ENCODE data around the gene GPR142.

The GPR142 gene

GRCh38 chr17:74335529-74336062 lies 31.7 kb upstream of the GPR142 start:
- DNase-seq (ENCODE audit: low spot score in 2 of 2) (no peak), ATAC-seq (replicated peaks; ENCODE audit: extremely low read depth, poor library complexity, severe bottlenecking) (no peak)
- Mint-ChIP-seq H3K27me3 (no peaks in the 10 kb centered on the region), H3K4me3 (no peak overlapping the region), H3K36me3 (ENCODE audit: insufficient read depth) (no peaks in the 10 kb centered on the region), H3K27ac (ENCODE audit: low read depth) (no peak overlapping the region), H3K4me1 (no peaks in the 10 kb centered on the region), H3K9me3 (no peaks in the 10 kb centered on the region)

- DNase-seq (ENCODE audit: low spot score in 2 of 2) = no peak
- Mint-ChIP-seq H3K4me1 (no peaks in the 10 kb centered on the region), H3K27ac (ENCODE audit: low read depth) (no peak overlapping the region), H3K36me3 (ENCODE audit: insufficient read depth) (peaks cover 2% of the 10 kb centered on the region), H3K4me3 (no peak overlapping the region), H3K27me3 (no peaks in the 10 kb centered on the region), H3K9me3 (no peaks in the 10 kb centered on the region)
- no peak for ATAC-seq (replicated peaks; ENCODE audit: extremely low read depth, poor library complexity, severe bottlenecking)
Observed at GRCh38 chr17:74336307-74336706, 31.0 kb upstream of the GPR142 start.

GRCh38 chr17:74337834-74338500 lies 29.3 kb upstream of the GPR142 start:
- Mint-ChIP-seq H3K9me3 (no peaks in the 10 kb centered on the region), H3K36me3 (ENCODE audit: insufficient read depth) (peaks cover 2% of the 10 kb centered on the region), H3K27ac (ENCODE audit: low read depth) (no peak overlapping the region), H3K4me1 (no peaks in the 10 kb centered on the region), H3K27me3 (no peaks in the 10 kb centered on the region), H3K4me3 (no peak overlapping the region)
- no peak for DNase-seq (ENCODE audit: low spot score in 2 of 2)
- no peak for ATAC-seq (replicated peaks; ENCODE audit: extremely low read depth, poor library complexity, severe bottlenecking)

GRCh38 chr17:74339537-74340195 lies 27.6 kb upstream of the GPR142 start:
- Mint-ChIP-seq H3K27ac (ENCODE audit: low read depth) (no peak overlapping the region), H3K4me3 (no peak overlapping the region), H3K9me3 (no peaks in the 10 kb centered on the region), H3K36me3 (ENCODE audit: insufficient read depth) (peaks cover 2% of the 10 kb centered on the region), H3K4me1 (no peaks in the 10 kb centered on the region), H3K27me3 (peaks cover 3% of the 10 kb centered on the region)
- DNase-seq (ENCODE audit: low spot score in 2 of 2) = no peak
- ATAC-seq (replicated peaks; ENCODE audit: extremely low read depth, poor library complexity, severe bottlenecking) = no peak

GRCh38 chr17:74340470-74341023 lies 26.8 kb upstream of the GPR142 start:
- DNase-seq (ENCODE audit: low spot score in 2 of 2) (no peak), ATAC-seq (replicated peaks; ENCODE audit: extremely low read depth, poor library complexity, severe bottlenecking) (no peak)
- no peaks in the 10 kb centered on the region for H3K4me1 Mint-ChIP-seq
- H3K4me3 Mint-ChIP-seq = no peak overlapping the region
- H3K27me3 Mint-ChIP-seq = peaks cover 12% of the 10 kb centered on the region
- no peak overlapping the region for H3K27ac Mint-ChIP-seq (ENCODE audit: low read depth)
- no peaks in the 10 kb centered on the region for H3K9me3 Mint-ChIP-seq
- H3K36me3 Mint-ChIP-seq (ENCODE audit: insufficient read depth) = peaks cover 2% of the 10 kb centered on the region

- H3K27ac Mint-ChIP-seq (ENCODE audit: low read depth) = no peak overlapping the region
- no peaks in the 10 kb centered on the region for H3K4me1 Mint-ChIP-seq
- DNase-seq (ENCODE audit: low spot score in 2 of 2) = no peak
- no peaks in the 10 kb centered on the region for H3K9me3 Mint-ChIP-seq
- no peak overlapping the region for H3K4me3 Mint-ChIP-seq
- peaks cover 13% of the 10 kb centered on the region for H3K27me3 Mint-ChIP-seq
- peaks cover 2% of the 10 kb centered on the region for H3K36me3 Mint-ChIP-seq (ENCODE audit: insufficient read depth)
- ATAC-seq (replicated peaks; ENCODE audit: extremely low read depth, poor library complexity, severe bottlenecking) = no peak
Observed at GRCh38 chr17:74342224-74342623, 25.1 kb upstream of the GPR142 start.

- ATAC-seq (replicated peaks; ENCODE audit: extremely low read depth, poor library complexity, severe bottlenecking) (no peak), DNase-seq (ENCODE audit: low spot score in 2 of 2) (no peak)
- Mint-ChIP-seq H3K27me3 (peaks cover 20% of the 10 kb centered on the region), H3K4me3 (no peak overlapping the region), H3K36me3 (ENCODE audit: insufficient read depth) (peaks cover 2% of the 10 kb centered on the region), H3K4me1 (no peaks in the 10 kb centered on the region), H3K27ac (ENCODE audit: low read depth) (no peak overlapping the region), H3K9me3 (no peaks in the 10 kb centered on the region)
Observed at GRCh38 chr17:74343121-74343520, 24.2 kb upstream of the GPR142 start.

- Mint-ChIP-seq H3K27me3 (peaks cover 26% of the 10 kb centered on the region), H3K9me3 (no peaks in the 10 kb centered on the region), H3K4me3 (no peak overlapping the region), H3K27ac (ENCODE audit: low read depth) (no peak overlapping the region), H3K36me3 (ENCODE audit: insufficient read depth) (peaks cover 2% of the 10 kb centered on the region), H3K4me1 (no peaks in the 10 kb centered on the region)
- DNase-seq (ENCODE audit: low spot score in 2 of 2) = no peak
- ATAC-seq (replicated peaks; ENCODE audit: extremely low read depth, poor library complexity, severe bottlenecking) = no peak
Observed at GRCh38 chr17:74343526-74344284, 23.6 kb upstream of the GPR142 start.

GRCh38 chr17:74344658-74345057 lies 22.6 kb upstream of the GPR142 start:
- Mint-ChIP-seq H3K4me3 (no peak overlapping the region), H3K9me3 (no peaks in the 10 kb centered on the region), H3K27me3 (peaks cover 31% of the 10 kb centered on the region), H3K36me3 (ENCODE audit: insufficient read depth) (peaks cover 2% of the 10 kb centered on the region), H3K4me1 (no peaks in the 10 kb centered on the region), H3K27ac (ENCODE audit: low read depth) (no peak overlapping the region)
- no peak for DNase-seq (ENCODE audit: low spot score in 2 of 2)
- no peak for ATAC-seq (replicated peaks; ENCODE audit: extremely low read depth, poor library complexity, severe bottlenecking)

- no peak overlapping the region for H3K27ac Mint-ChIP-seq (ENCODE audit: low read depth)
- no peak for DNase-seq (ENCODE audit: low spot score in 2 of 2)
- H3K27me3 Mint-ChIP-seq = peaks cover 41% of the 10 kb centered on the region
- peaks cover 2% of the 10 kb centered on the region for H3K36me3 Mint-ChIP-seq (ENCODE audit: insufficient read depth)
- no peaks in the 10 kb centered on the region for H3K9me3 Mint-ChIP-seq
- H3K4me3 Mint-ChIP-seq = no peak overlapping the region
- no peak for ATAC-seq (replicated peaks; ENCODE audit: extremely low read depth, poor library complexity, severe bottlenecking)
- no peaks in the 10 kb centered on the region for H3K4me1 Mint-ChIP-seq
Observed at GRCh38 chr17:74345433-74346241, 21.7 kb upstream of the GPR142 start.

- Mint-ChIP-seq H3K4me3 (no peak overlapping the region), H3K9me3 (no peaks in the 10 kb centered on the region), H3K4me1 (no peaks in the 10 kb centered on the region), H3K36me3 (ENCODE audit: insufficient read depth) (no peaks in the 10 kb centered on the region), H3K27me3 (peaks cover 49% of the 10 kb centered on the region), H3K27ac (ENCODE audit: low read depth) (no peak overlapping the region)
- ATAC-seq (replicated peaks; ENCODE audit: extremely low read depth, poor library complexity, severe bottlenecking) (no peak), DNase-seq (ENCODE audit: low spot score in 2 of 2) (no peak)
Observed at GRCh38 chr17:74347646-74348045, 19.7 kb upstream of the GPR142 start.

- ATAC-seq (replicated peaks; ENCODE audit: extremely low read depth, poor library complexity, severe bottlenecking) = no peak
- Mint-ChIP-seq H3K27ac (ENCODE audit: low read depth) (no peak overlapping the region), H3K27me3 (peaks cover 64% of the 10 kb centered on the region), H3K4me1 (peaks cover 4% of the 10 kb centered on the region), H3K4me3 (no peak overlapping the region), H3K9me3 (no peaks in the 10 kb centered on the region), H3K36me3 (ENCODE audit: insufficient read depth) (no peaks in the 10 kb centered on the region)
- DNase-seq (ENCODE audit: low spot score in 2 of 2) = no peak
Observed at GRCh38 chr17:74349120-74349519, 18.2 kb upstream of the GPR142 start.
